Mesothelial cell of epicardium (in vitro differentiated cells): ENCODE results near the gene COL23A1. TPM values are rescaled to one million over a fixed set of nuclear protein-coding genes. Genes with fewer than 3 reads are reported as not detected.

ENCODE experiments used
- DNase-seq, 2 experiments: peaks; one replicate each; pipeline ENCODE4 v3.0.0; 2021; ENCODE audit warnings: low spot score in 2 of 2; ENCODE audit not compliant: unreplicated experiment in 2 of 2
- H3K27ac Mint-ChIP-seq: 2 replicates; pipeline ENCODE4 v1.8.0; 2021; ENCODE audit warnings: mixed read lengths
- H3K27me3 Mint-ChIP-seq: 2 replicates; pipeline ENCODE4 v1.8.0; 2021; ENCODE audit warnings: low read depth, mixed read lengths
- H3K36me3 Mint-ChIP-seq: 2 replicates; pipeline ENCODE4 v1.8.0; 2021; ENCODE audit warnings: mixed read lengths
- H3K4me1 Mint-ChIP-seq: 2 replicates; pipeline ENCODE4 v1.8.0; 2021; ENCODE audit warnings: mixed read lengths
- H3K4me3 Mint-ChIP-seq: 2 replicates; pipeline ENCODE4 v1.8.0; 2021; ENCODE audit warnings: mild to moderate bottlenecking, moderate library complexity, mixed read lengths
- H3K9me3 Mint-ChIP-seq: 2 replicates; pipeline ENCODE4 v1.8.0; 2021; ENCODE audit warnings: mixed read lengths
- CTCF ChIP-seq: fragments of 200-600 bp; sonication (generic); IDR thresholded peaks from one replicate; pipeline ENCODE4 v1.5.0; 2021; ENCODE audit warnings: antibody characterized with exemption; ENCODE audit not compliant: unreplicated experiment
- total RNA-seq: library from RNA; stranded (reverse); gene quantifications from 3 replicates; pipeline ENCODE4 v1.2.1, GENCODE V29; 2021

The COL23A1 gene
- total RNA-seq, 1 donor from 2014 or later: 13.6 TPM

- Mint-ChIP-seq H3K27ac (no peak overlapping the region), H3K4me3 (no peak overlapping the region), H3K36me3 (no peaks in the 10 kb centered on the region), H3K4me1 (peaks cover 9% of the 10 kb centered on the region), H3K27me3 (peaks cover 27% of the 10 kb centered on the region), H3K9me3 (peaks cover 10% of the 10 kb centered on the region)
- TF ChIP-seq CTCF: no peak
- DNase-seq: no peak
Measured at GRCh38 chr5:178281331-178281730, 308.9 kb downstream of the COL23A1 start.

DNA sequence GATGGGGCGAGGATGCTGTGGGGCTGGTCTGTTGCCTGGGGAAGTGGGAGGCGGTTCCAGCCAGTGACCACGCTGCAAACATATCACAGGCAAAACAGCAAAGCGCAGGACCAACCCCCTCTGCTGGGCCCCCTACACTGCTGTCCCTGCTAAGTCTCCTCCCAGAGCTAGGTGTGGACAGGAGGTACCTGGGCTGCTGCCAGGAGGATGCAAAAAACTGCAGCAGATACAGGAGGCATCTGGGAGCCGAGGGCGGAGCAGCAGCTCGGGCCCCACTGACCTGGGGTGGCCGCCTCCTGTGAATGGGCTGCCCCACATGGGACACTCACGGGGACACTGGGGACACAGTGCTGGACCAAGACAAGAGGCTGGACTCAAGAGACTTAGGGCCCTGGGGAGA is 309.6 kb downstream of the COL23A1 start:
- no peak for TF ChIP-seq CTCF
- H3K4me1 Mint-ChIP-seq: peaks cover 9% of the 10 kb centered on the region
- H3K27ac Mint-ChIP-seq: no peak overlapping the region
- peaks cover 15% of the 10 kb centered on the region for H3K9me3 Mint-ChIP-seq
- H3K4me3 Mint-ChIP-seq: no peak overlapping the region
- DNase-seq: no peak
- H3K27me3 Mint-ChIP-seq: peaks cover 27% of the 10 kb centered on the region
- H3K36me3 Mint-ChIP-seq: no peaks in the 10 kb centered on the region

DNA sequence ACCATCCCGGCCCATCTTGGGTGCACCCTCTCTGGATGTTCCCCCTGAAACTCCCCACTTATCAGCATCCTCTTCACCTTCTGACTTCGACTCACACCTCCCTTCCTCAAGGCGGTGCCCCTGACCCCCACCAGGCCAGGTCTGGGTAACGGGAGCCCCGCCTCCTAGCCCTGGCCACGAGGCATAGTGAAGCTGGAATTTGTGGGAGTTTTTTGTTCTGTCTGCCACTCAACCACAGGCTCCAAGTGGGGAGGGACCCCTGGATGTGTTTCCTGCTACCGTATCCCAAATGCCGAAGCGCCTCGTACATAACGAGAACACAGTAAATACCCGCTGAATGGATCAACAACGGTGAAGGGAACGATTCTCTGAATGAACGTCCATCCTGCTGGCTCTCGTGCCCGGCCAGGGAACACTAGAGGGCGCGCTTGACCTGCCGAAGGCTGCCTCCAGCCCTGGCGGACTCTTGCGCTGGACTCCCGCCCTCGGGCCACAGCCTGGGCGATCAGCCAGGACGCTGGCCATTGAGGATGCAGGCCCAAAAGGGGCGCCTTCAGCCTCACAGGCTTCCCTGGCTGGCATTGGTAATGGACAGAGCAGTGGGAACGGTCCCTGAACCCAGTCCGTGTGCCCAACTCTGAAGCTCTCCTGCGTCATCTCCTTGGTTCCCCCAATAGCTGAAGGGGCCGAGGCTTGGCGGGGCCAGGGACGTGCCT is 310.3 kb downstream of the COL23A1 start:
- no peak overlapping the region for H3K4me3 Mint-ChIP-seq
- H3K4me1 Mint-ChIP-seq: peaks cover 9% of the 10 kb centered on the region
- H3K27me3 Mint-ChIP-seq: peaks cover 27% of the 10 kb centered on the region

GRCh38 chr5:178279026-178279722 is 311.0 kb downstream of the COL23A1 start:
- no peak for DNase-seq
- no peaks in the 10 kb centered on the region for H3K36me3 Mint-ChIP-seq
- TF ChIP-seq CTCF: no peak
- H3K27me3 Mint-ChIP-seq: peaks cover 27% of the 10 kb centered on the region
- no peak overlapping the region for H3K4me3 Mint-ChIP-seq
- peaks cover 9% of the 10 kb centered on the region for H3K4me1 Mint-ChIP-seq
- H3K9me3 Mint-ChIP-seq: peaks cover 15% of the 10 kb centered on the region
- no peak overlapping the region for H3K27ac Mint-ChIP-seq

More for the DNA sequence above, 310.3 kb downstream of the COL23A1 start:
- peaks cover 15% of the 10 kb centered on the region for H3K9me3 Mint-ChIP-seq
- H3K27ac Mint-ChIP-seq: no peak overlapping the region
- H3K36me3 Mint-ChIP-seq: no peaks in the 10 kb centered on the region
- DNase-seq: peak; percentile 76 to 92
- TF ChIP-seq CTCF: peak; percentile 83

DNA sequence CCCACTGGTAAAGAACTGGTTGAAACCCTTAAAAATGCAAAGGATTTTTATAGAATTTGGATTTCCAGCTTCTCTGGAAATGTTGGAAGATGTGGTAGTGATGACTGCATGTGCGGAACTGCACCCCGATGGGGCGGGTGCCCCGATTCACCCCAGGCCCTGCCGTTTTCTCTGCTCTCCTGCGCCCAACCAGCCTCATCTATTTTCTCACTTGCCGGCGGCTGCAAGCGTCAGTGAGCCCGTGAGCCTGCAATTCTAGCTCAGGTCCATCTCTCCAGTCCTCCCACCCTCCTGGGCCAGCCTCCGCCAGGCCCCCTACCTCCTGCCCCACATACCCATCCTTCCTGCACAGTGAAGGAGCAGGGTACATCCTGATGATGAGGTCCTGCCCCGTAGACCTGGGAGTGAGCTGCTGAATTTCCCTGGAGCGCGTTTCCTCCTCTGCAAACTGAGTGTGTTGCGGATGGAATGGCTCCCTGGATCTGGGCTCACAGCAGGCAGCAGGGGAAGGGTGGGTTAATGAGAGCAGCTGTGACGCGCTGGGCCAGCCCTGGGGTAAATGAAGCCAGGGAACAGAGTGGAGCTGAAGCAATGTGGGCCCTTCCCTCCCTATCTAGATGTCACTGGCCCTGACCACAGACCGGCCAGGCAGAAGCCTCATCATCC is 311.7 kb downstream of the COL23A1 start:
- H3K27ac Mint-ChIP-seq: no peak overlapping the region
- peaks cover 9% of the 10 kb centered on the region for H3K4me1 Mint-ChIP-seq
- no peak for DNase-seq
- H3K9me3 Mint-ChIP-seq: peaks cover 8% of the 10 kb centered on the region
- no peak for TF ChIP-seq CTCF
- no peaks in the 10 kb centered on the region for H3K36me3 Mint-ChIP-seq
- no peak overlapping the region for H3K4me3 Mint-ChIP-seq
- H3K27me3 Mint-ChIP-seq: peaks cover 27% of the 10 kb centered on the region
